ENCODE results near the gene OR7A17.

The OR7A17 gene

GRCh38 chr19:14886032-14886431, at the start of gene OR7A17:
Gene OR7A17 (minus strand): TSS chr19:14886132. CDS start chr19:14881355, 4,777 bp downstream.
- no peak for TF ChIP-seq JUND (IDR thresholded peaks at IDR 0.05; ENCODE audit: low read depth)
- in situ Hi-C loops (cut with HindIII; ENCODE audit: low pct_unique_long_range_greater_than_20kb, low sequenced_read_pairs), result no loop called here
- no peak for DNase-seq (ENCODE audit: low read depth in 1 of 2, low spot score in 1 of 2)

GRCh38 chr19:14933506-14933905, 47.6 kb upstream of the OR7A17 start:
- no peak for DNase-seq (ENCODE audit: low read depth in 1 of 2, low spot score in 1 of 2)
- no peak for TF ChIP-seq JUND (IDR thresholded peaks at IDR 0.05; ENCODE audit: low read depth)
- in situ Hi-C loops (cut with HindIII; ENCODE audit: low pct_unique_long_range_greater_than_20kb, low sequenced_read_pairs), result no loop called here

GRCh38 chr19:14916848-14917247, 30.9 kb upstream of the OR7A17 start:
- in situ Hi-C loops (cut with HindIII; ENCODE audit: low pct_unique_long_range_greater_than_20kb, low sequenced_read_pairs), result no loop called here
- TF ChIP-seq JUND (IDR thresholded peaks at IDR 0.05; ENCODE audit: low read depth), result no peak
- DNase-seq (ENCODE audit: low read depth in 1 of 2, low spot score in 1 of 2), result peak; percentile 10 to 46

- TF ChIP-seq JUND (IDR thresholded peaks at IDR 0.05; ENCODE audit: low read depth), result no peak
- no peak for DNase-seq (ENCODE audit: low read depth in 1 of 2, low spot score in 1 of 2)
Observed at GRCh38 chr19:14915116-14915515, 29.2 kb upstream of the OR7A17 start.

GRCh38 chr19:14906711-14907110, 20.8 kb upstream of the OR7A17 start:
- DNase-seq (ENCODE audit: low read depth in 1 of 2, low spot score in 1 of 2), result no peak
- in situ Hi-C loops (cut with HindIII; ENCODE audit: low pct_unique_long_range_greater_than_20kb, low sequenced_read_pairs), result no loop called here
- no peak for TF ChIP-seq JUND (IDR thresholded peaks at IDR 0.05; ENCODE audit: low read depth)

More at GRCh38 chr19:14915116-14915515, 29.2 kb upstream of the OR7A17 start:
- in situ Hi-C loops (cut with HindIII; ENCODE audit: low pct_unique_long_range_greater_than_20kb, low sequenced_read_pairs), result no loop called here

- no peak for DNase-seq (ENCODE audit: low read depth in 1 of 2, low spot score in 1 of 2)
- no peak for TF ChIP-seq JUND (IDR thresholded peaks at IDR 0.05; ENCODE audit: low read depth)
- in situ Hi-C loops (cut with HindIII; ENCODE audit: low pct_unique_long_range_greater_than_20kb, low sequenced_read_pairs), result no loop called here
Observed at GRCh38 chr19:14901675-14902260, 15.8 kb upstream of the OR7A17 start.

- in situ Hi-C loops (cut with HindIII; ENCODE audit: low pct_unique_long_range_greater_than_20kb, low sequenced_read_pairs), result no loop called here
- TF ChIP-seq JUND (IDR thresholded peaks at IDR 0.05; ENCODE audit: low read depth), result no peak
Observed at GRCh38 chr19:14890643-14891379, 4.9 kb upstream of the OR7A17 start.

GRCh38 chr19:14889994-14890642, 4.2 kb upstream of the OR7A17 start:
- in situ Hi-C loops (cut with HindIII; ENCODE audit: low pct_unique_long_range_greater_than_20kb, low sequenced_read_pairs), result no loop called here
- DNase-seq (ENCODE audit: low read depth in 1 of 2, low spot score in 1 of 2), result no peak
- no peak for TF ChIP-seq JUND (IDR thresholded peaks at IDR 0.05; ENCODE audit: low read depth)

More at GRCh38 chr19:14890643-14891379, 4.9 kb upstream of the OR7A17 start:
- no peak for DNase-seq (ENCODE audit: low read depth in 1 of 2, low spot score in 1 of 2)

GRCh38 chr19:14871619-14872230, 14.2 kb downstream of the OR7A17 start:
- TF ChIP-seq JUND (IDR thresholded peaks at IDR 0.05; ENCODE audit: low read depth), result no peak
- DNase-seq (ENCODE audit: low read depth in 1 of 2, low spot score in 1 of 2), result peak; percentile 26 to 39
- in situ Hi-C loops (cut with HindIII; ENCODE audit: low pct_unique_long_range_greater_than_20kb, low sequenced_read_pairs), result no loop called here

GRCh38 chr19:14868497-14868896, 17.4 kb downstream of the OR7A17 start:
- no peak for TF ChIP-seq JUND (IDR thresholded peaks at IDR 0.05; ENCODE audit: low read depth)
- DNase-seq (ENCODE audit: low read depth in 1 of 2, low spot score in 1 of 2), result no peak
- in situ Hi-C loops (cut with HindIII; ENCODE audit: low pct_unique_long_range_greater_than_20kb, low sequenced_read_pairs), result no loop called here

- in situ Hi-C loops (cut with HindIII; ENCODE audit: low pct_unique_long_range_greater_than_20kb, low sequenced_read_pairs), result no loop called here
- no peak for DNase-seq (ENCODE audit: low read depth in 1 of 2, low spot score in 1 of 2)
- no peak for TF ChIP-seq JUND (IDR thresholded peaks at IDR 0.05; ENCODE audit: low read depth)
Observed at GRCh38 chr19:14848822-14849221, 37.1 kb downstream of the OR7A17 start, which contains the start of gene OR7A10. Gene OR7A10 (minus strand): TSS chr19:14848922. CDS start chr19:14841877, 7,045 bp downstream.

- in situ Hi-C loops (cut with HindIII; ENCODE audit: low pct_unique_long_range_greater_than_20kb, low sequenced_read_pairs), result no loop called here
- TF ChIP-seq JUND (IDR thresholded peaks at IDR 0.05; ENCODE audit: low read depth), result no peak
- no peak for DNase-seq (ENCODE audit: low read depth in 1 of 2, low spot score in 1 of 2)
Observed at GRCh38 chr19:14843578-14843977, 42.4 kb downstream of the OR7A17 start.
